LNCAP (cell line): ENCODE data around the gene SVOP.

Source experiments
- TF ChIP-seq, protein P1 (sequence below): fragments of 450-650 bp; IDR thresholded peaks from 2 replicates; pipeline ENCODE4 v1.5.1; 2017; ENCODE audit warnings: mild to moderate bottlenecking

SVOP gene

DNA sequence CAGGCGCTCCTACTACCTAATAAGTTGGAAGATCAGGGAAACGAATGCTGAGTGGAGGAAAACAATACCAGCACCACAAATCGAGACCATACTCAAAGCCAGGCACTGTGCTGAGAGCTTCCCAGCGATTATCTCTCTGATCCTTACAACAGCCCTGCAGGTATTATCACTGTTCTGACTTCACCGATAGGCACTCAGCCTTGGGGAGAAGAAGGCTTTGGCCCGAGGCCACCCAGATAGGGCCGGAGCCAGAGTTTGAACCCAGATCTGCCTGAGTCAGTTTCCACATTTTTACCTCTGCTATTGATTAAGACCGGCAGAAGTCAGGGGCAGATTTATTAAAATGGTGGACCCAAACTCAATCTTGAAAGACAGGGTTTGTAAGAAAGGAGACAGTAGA lies 4.9 kb downstream of the SVOP start:
- TF ChIP-seq, protein P1, sequence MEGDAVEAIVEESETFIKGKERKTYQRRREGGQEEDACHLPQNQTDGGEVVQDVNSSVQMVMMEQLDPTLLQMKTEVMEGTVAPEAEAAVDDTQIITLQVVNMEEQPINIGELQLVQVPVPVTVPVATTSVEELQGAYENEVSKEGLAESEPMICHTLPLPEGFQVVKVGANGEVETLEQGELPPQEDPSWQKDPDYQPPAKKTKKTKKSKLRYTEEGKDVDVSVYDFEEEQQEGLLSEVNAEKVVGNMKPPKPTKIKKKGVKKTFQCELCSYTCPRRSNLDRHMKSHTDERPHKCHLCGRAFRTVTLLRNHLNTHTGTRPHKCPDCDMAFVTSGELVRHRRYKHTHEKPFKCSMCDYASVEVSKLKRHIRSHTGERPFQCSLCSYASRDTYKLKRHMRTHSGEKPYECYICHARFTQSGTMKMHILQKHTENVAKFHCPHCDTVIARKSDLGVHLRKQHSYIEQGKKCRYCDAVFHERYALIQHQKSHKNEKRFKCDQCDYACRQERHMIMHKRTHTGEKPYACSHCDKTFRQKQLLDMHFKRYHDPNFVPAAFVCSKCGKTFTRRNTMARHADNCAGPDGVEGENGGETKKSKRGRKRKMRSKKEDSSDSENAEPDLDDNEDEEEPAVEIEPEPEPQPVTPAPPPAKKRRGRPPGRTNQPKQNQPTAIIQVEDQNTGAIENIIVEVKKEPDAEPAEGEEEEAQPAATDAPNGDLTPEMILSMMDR: no peak

GRCh38 chr12:109014984-109015765 lies 5.7 kb downstream of the SVOP start:
- TF ChIP-seq, protein P1: no peak

DNA sequence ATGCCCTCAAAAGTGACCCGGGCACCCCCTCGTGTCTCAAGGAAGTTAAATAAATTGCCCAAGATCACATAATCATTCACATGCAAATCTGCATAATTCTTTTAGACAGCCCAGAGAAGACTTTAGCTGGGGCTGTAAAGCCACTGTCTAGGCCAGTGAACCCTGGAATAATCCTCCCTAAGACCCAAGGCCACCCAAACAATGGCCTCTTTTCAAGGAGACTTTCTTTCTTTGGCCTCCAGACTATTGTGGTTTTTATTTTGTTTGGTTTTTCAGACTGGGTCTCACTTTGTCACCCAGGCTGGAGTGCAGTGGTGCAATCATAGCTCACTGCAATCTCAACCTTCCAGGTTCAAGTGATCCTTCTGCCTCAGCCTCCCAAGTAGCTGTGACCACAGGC lies 10.6 kb downstream of the SVOP start:
- TF ChIP-seq, protein P1: no peak

DNA sequence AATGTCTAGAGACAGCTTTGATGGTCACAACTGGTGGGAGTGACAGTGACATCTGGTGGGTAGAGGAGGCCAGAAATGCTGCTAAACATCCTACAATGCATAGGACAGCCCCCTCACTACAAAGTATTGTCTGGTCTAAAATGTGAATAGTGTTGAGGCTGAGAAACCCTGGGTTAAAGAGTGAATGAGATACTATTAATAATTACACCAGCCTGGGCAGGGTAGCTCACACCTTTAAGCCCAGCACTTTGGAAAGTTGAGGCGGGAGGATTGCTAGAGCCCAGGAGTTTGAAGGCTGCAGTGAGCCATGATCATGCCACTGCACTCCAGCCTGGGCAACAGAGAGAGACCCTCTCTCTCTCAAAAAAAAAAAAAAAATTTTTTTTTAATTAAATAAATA lies 11.1 kb downstream of the SVOP start:
- TF ChIP-seq, protein P1: no peak

GRCh38 chr12:109004017-109004416 lies 16.9 kb downstream of the SVOP start:
- TF ChIP-seq, protein P1: no peak

GRCh38 chr12:108996320-108996719 lies 24.5 kb downstream of the SVOP start:
- TF ChIP-seq, protein P1: no peak

DNA sequence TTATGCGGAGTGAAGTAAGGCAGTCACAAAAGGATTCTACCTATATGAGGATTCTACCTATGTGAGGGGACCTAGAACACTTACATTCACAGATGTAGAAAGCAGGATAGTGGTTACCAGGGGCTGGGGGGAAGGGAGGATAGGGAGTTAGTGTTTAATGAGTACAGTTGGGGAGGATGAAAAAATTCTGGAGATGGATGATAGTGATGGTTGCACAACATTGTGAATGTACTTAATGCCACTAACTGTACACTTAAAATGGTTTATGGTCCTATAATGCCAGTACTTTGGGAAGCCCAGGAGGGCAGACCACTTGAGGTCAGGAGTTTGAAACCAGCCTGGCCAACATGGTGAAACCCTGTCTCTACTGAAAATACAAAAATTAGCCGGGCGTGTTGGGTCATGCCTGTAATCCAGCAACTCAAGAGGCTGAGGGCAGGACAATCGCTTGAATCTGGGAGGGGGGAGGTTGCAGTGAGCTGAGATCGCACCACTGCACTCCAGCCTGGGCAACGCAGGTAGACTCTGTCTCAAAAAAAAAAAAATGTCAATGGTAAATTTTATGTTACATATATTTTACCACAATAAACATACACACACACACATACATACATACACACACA lies 25.4 kb downstream of the SVOP start:
- TF ChIP-seq, protein P1: no peak
